Measurements from ENCODE around the gene SV2B. TPM values are rescaled to one million over a fixed set of nuclear protein-coding genes. Genes with fewer than 3 reads are reported as not detected.

The SV2B gene
- total and polyA plus RNA-seq, 2 donors (not counting 3 experiments of a cell fraction or from before 2014, with no cell fraction given), result not detected

DNA sequence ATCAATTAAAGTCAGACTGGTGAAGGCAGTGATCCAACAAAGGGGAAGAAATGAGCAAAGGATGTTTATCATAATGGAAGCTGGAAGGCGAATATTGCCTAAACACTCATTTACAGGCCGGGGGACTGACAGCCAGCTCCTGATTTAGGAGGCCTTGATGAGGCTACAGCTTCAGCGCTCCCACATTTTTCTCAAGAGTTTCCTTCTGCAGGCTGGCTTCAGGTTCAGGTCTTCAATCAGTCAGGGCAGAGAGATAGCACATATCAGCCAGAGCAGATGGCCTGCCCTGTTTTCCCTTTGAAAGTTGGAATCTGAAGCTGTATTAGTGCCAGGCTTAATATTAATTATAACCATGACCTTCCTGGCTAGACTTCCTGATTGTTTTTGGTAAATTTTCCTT is 218.9 kb downstream of the SV2B start:
- intact Hi-C loops (cut with micrococcal nuclease) (no loop called here), dilution Hi-C loops (cut with MboI; ENCODE audit: extremely low pct_ligation_motif_present, low sequenced_read_pairs) (no loop called here)
- Histone ChIP-seq H3K27ac (ENCODE audit: insufficient read depth, low read depth, low read length) (no peak overlapping the region), H3K9ac (replicated peaks; ENCODE audit: extremely low read depth, insufficient read depth, low read length) (no peak overlapping the region), H3K9me1 (replicated peaks; ENCODE audit: control insufficient read depth, extremely low read depth, insufficient read depth, low read length) (no peaks in the 10 kb centered on the region), H3K9me3 (replicated peaks; ENCODE audit: control insufficient read depth, insufficient read depth, low read length) (no peaks in the 10 kb centered on the region), H3K36me3 (ENCODE audit: control insufficient read depth in 2 of 2, extremely low read depth in 1 of 2, insufficient read depth in 2 of 2, low read length in 2 of 2) (no peaks in the 10 kb centered on the region), H3K79me2 (ENCODE audit: control insufficient read depth, insufficient read depth, low read length) (no peaks in the 10 kb centered on the region), H3K4me2 (ENCODE audit: insufficient read depth, low read length) (no peak overlapping the region), H4K20me1 (replicated peaks; ENCODE audit: control insufficient read depth, extremely low read depth, insufficient read depth, low read length) (no peaks in the 10 kb centered on the region), H2AFZ (ENCODE audit: low read depth, low read length) (no peak overlapping the region), H3K27me3 (ENCODE audit: control insufficient read depth in 2 of 2, insufficient read depth in 2 of 2, low read length in 2 of 2) (no peaks in the 10 kb centered on the region), H3K4me3 (replicated peaks in 1 of 3; ENCODE audit: insufficient read depth in 1 of 3, low read depth in 1 of 3, low read length in 3 of 3) (no peak overlapping the region), H3K4me1 (ENCODE audit: control insufficient read depth, extremely low read depth, insufficient read depth, low read length) (no peaks in the 10 kb centered on the region)
- POLR2A ChIA-PET, result no interaction called here
- TF ChIP-seq JUN (IDR thresholded peaks at IDR 0.05; ENCODE audit: borderline replicate concordance, insufficient read depth, insufficient read length, low read depth) (no peak), POLR2AphosphoS5 (IDR thresholded peaks at IDR 0.05; ENCODE audit: insufficient read depth, low read depth, low read length) (no peak), POLR2A (IDR thresholded peaks at IDR 0.05; ENCODE audit: low read depth, low read length) (no peak), GATA2 (IDR thresholded peaks at IDR 0.05; ENCODE audit: insufficient read depth, insufficient read length, low read depth, low read length) (no peak), MYC (IDR thresholded peaks at IDR 0.05; ENCODE audit: low read depth, low read length) (no peak), FOS (IDR thresholded peaks at IDR 0.05; ENCODE audit: borderline replicate concordance, insufficient read depth, low read length) (no peak), MAX (IDR thresholded peaks at IDR 0.05; ENCODE audit: insufficient read depth, insufficient read length) (no peak), EZH2 (IDR thresholded peaks at IDR 0.05; ENCODE audit: borderline replicate concordance, low read depth, low read length, severe bottlenecking) (no peak)
- TF ChIP-seq, protein P1, sequence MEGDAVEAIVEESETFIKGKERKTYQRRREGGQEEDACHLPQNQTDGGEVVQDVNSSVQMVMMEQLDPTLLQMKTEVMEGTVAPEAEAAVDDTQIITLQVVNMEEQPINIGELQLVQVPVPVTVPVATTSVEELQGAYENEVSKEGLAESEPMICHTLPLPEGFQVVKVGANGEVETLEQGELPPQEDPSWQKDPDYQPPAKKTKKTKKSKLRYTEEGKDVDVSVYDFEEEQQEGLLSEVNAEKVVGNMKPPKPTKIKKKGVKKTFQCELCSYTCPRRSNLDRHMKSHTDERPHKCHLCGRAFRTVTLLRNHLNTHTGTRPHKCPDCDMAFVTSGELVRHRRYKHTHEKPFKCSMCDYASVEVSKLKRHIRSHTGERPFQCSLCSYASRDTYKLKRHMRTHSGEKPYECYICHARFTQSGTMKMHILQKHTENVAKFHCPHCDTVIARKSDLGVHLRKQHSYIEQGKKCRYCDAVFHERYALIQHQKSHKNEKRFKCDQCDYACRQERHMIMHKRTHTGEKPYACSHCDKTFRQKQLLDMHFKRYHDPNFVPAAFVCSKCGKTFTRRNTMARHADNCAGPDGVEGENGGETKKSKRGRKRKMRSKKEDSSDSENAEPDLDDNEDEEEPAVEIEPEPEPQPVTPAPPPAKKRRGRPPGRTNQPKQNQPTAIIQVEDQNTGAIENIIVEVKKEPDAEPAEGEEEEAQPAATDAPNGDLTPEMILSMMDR (IDR thresholded peaks at IDR 0.05; ENCODE audit: extremely low read depth in 1 of 2, insufficient read depth in 1 of 2, low read depth in 1 of 2, low read length in 2 of 2), result no peak
- CTCF ChIA-PET, result no interaction called here
- BruUV-seq (replicated peaks), result no TSS peak
- FAIRE-seq, result no peak
- DNase-seq (ENCODE audit: low read depth, low spot score), result no peak
